ENCODE measurements around the gene CUBN.

Gene CUBN

DNA sequence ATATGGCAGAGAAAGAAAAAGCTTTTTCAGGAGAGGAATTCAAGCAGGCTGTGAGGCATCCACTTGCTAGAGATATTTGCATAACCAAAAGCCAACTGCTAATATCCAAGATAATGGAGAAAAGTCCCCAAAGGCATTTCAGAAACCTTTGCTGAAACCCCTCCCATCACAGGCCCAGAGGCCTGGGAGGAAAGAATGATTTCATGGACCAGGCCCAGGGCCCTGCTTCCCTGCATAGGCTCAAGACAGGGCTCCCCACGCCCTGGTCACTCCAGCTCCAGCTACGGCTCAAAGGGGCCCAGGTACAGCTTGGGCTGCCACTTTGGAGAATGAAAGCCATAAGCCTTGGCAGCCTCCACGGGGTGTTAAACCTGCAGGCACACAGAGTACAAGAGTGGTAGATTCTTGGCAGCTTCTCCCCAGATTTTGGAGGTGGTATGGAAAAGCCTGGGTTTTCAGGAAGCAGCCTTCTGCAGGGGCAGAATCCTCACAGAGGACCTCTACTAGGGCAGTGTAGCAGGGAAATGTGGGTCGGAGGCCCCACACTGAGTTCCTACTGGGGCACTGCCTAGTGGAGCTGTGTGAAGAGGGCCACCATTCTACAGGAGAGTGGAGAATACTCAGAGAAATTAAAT, 306.8 kb downstream of the CUBN start:
- no peak for DNase-seq (ENCODE audit: low read depth, low spot score)

DNA sequence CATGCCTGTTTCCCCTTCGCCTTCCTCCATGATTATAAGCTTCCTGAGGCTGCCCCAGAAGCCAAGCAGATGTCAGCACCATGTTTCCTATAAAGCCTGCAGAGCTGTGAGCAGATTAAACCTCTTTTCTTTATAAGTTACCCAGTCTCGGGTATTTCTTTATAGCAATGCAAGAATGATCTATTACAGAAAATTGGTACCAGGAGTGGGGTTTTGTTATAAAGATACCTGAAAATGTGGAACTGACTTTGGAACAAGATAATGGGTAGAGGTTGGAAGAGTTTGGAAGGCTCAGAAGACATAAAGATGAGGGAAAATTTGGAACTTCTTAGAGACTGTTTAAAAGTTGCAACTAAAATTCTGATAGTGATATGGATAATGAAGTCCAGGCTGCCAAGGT, 307.6 kb downstream of the CUBN start:
- DNase-seq (ENCODE audit: low read depth, low spot score): no peak

DNA sequence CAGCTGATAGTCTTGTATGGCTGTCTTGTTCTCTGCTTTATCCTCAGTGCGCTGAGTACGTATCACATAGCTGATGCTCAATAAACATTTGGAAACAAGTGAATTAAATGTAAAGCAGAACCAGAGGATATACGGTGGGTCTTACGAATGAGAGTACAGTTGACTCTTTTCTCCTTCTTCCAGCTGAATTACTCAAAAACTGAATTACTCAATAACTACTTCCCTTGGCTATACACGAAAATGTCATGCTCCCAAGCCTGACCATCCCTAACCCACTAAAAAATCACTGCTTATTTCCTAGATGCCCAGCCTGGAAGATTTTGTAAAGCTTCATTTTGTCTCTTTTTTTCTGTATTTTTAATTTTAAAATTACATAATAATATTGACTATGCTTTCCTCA, 309.2 kb downstream of the CUBN start:
- DNase-seq (ENCODE audit: low read depth, low spot score): no peak

DNA sequence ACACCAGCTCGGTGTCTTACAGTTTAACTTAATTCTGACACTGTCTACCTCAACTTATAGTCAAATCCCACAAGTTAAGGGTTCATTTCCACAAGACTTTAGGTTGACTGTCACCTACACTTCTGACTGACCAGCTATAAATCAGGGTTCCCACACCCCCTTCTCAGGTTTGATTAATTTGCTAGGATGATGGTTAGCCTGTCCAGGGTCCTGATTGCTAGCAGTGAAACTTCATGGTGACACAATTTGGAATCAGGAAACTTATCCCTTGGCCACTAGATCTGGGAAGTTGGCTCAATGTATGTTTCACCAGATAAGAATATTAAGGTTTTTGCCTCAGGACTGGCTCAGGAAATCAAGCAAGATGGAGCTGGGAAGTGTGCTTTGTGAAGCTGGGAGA, 309.6 kb downstream of the CUBN start:
- no peak for DNase-seq (ENCODE audit: low read depth, low spot score)

DNA sequence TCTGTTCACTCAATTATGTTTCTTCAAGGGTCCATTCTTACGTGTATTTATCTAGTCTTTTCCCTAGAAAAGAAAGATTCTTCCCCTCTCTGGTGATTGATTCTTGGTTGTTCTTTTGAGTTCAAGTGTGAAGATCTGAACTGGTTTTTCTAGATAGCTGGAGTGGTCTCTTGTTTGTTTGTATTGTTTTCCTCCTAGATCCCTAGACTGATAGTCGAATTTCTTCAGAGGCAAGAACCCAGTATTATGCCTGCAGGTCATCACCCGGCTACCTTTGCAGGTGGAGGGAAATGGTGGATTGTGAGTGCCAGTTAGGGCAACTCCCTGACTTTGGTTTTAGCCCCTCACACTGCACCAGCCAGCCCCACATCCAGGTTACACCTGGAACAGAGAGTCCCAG, 310.2 kb downstream of the CUBN start:
- DNase-seq (ENCODE audit: low read depth, low spot score): no peak

DNA sequence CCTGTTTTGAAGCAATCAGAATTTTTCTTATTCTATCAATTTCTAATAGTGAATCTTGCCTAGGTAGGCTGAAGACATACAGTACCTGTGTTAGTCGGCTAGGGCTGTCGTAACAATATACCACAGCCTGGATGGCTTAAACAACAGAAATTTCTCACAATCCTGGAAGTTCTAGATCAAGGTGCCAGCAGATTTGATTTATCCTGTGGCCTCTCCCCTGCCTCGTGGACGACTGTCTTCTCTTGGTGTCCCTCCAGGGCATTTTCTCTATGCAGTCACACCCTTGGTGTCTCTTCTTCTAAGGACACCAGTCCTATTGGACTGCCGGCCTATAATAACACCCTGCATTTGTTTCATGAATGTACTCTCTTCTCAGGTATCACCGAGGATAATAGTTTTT, 310.6 kb downstream of the CUBN start:
- DNase-seq (ENCODE audit: low read depth, low spot score): no peak

DNA sequence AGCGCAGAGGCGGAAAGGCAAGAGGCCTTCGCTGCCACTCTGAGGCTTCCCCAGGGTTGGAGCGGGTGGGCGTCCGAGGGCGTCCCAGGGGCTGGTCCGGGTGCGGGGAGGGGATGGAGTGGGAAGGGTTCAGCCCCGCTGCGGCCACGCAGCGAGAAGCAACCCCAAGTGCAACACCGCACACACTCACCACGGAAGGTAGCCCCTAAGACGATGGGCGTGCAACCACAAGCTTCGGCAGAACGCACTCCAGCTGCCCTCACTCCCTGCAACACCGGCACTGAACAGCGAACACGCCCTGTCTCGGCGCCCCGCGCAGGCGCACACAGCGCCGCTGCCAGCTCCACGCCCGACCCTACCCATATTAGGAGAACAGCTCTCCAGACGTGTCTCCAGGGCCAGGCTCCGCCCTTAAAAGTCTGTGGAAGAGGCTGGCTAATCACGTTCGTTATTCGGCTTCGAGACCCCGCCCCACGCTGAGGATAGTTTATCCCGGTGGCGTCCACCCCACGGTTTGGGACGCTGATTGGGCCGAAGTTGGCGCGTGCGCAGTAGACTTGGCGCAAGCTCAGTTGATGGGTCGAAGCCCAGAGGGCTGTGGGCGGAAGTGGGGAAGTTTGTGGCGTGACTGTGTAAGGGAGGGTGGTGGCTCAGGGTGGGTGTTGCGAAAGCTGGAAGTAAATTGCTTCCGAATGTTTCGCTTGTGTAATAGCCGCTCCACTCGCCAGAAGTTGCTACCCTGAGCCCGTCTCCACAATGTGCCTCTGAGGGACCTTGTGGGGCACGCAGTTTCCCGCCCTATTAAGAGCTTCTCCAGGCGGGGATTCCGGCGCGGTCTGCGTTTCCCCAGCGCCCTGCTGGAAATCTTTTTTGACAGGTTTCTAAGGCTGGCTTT, 312.2 kb downstream of the CUBN start, which contains the start of gene RSU1:
Gene RSU1 (minus strand): TSS at position 300 of the 895 bp plus-strand sequence. CDS start 343 bp downstream, outside the sequence.
- DNase-seq (ENCODE audit: low read depth, low spot score): peak; percentile 100

DNA sequence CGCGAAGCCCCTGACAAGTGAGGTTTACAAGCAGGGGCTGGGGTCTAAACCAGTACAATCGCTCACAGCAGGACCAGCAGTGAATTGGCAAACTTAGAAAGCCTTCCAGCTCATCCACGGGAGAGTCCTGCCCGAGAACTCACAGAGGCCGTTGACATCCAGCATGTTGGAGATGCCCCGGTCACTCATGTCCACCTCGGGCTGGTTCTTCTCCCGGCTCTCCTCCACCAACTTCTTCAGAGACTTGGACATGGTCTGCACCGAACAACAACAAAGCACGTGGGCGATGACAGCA, 312.8 kb downstream of the CUBN start:
- no peak for DNase-seq (ENCODE audit: low read depth, low spot score)

DNA sequence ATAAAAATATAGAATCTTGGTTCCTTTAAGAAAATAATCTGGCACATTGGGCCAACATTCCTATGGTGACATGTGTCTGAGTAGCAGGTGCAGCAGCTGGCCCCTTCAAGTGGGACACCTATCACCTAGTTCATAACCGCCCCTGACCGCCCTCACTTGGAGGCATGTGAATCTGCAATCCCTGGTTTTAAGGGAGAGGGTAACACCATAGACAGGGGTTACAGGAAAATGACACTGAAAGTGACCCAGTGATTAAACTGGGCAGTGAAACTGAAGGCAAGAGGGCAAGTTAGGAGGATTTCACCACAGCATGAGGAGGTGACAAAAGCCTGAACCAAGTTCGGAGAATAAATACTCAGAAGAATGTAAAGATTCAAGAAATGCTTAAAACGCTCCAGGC, 313.4 kb downstream of the CUBN start:
- DNase-seq (ENCODE audit: low read depth, low spot score): no peak

DNA sequence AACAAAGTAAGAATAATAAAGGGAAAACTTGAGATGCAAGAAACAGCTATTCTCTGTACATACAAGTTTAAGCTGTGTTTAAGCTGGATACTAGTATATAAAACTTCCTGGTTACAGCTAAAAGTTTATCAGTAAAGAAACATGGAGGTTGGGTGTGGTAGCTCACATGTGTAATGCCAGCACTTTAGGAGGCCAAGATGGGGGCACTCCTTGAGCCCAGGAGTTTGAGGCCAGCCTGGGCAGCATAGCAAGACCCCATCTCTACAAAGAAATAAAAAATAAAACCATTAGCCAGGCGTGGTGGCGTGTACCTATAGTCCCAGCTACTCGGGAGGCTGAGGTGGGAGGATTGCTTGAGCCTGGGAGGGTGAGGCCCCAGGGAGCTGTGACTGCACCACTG, 315.6 kb downstream of the CUBN start:
- DNase-seq (ENCODE audit: low read depth, low spot score): no peak

DNA sequence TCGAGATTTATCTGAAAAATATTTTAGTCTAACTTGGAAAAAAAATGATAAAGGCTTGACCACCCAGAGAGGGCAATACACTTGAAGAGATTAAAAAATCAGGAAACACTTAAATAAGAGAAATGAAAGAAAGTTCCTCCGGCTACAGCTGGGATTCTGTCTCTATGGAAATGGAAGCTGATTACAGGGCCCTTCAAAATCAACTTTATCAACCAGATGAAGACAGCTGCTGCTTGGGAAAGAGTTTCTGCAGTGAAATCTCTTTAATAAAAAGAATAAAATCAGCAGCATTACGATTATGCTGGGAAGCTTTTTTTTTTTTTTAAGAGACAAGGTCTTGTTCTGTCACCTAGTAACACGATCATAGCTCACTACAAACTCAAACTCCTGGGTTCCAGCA, 316.9 kb downstream of the CUBN start:
- no peak for DNase-seq (ENCODE audit: low read depth, low spot score)

DNA sequence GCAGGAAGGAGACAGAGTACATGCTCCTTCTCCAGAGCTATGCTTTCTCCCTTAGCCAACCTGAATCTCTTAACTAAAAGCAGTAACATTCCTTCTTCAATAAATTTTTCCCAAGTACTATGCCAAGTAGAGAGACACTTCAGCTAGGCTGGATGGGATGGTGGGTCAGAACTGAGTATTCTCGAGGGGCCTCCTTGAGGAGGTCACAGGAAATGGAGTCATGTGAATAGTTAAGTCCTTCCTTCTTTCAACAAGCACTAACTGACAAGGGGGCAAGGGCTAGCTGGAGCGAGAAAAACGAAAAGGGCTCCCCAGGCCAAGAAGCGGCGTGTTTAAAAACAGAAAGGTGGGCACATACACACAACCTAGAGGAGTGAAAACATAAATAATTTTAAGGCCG, 317.8 kb downstream of the CUBN start:
- no peak for DNase-seq (ENCODE audit: low read depth, low spot score)

DNA sequence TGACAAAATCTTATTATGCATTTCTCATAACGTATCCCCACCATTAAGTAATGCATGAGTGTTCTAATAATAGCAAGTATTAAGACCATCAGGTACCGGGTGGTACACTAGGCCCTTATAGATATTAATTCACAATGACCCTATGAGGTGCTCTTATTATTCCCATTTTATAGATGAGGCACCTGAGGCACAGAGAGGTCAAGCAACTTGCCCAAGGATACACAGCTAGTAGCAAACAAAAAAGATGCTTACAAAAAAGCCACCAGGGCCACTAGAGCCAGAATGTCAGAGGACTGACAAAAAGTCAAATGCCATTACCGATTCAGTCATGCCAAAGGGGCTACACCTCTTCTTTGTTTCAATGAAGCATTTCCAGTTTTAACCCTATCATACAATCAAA, 318.3 kb downstream of the CUBN start:
- no peak for DNase-seq (ENCODE audit: low read depth, low spot score)

DNA sequence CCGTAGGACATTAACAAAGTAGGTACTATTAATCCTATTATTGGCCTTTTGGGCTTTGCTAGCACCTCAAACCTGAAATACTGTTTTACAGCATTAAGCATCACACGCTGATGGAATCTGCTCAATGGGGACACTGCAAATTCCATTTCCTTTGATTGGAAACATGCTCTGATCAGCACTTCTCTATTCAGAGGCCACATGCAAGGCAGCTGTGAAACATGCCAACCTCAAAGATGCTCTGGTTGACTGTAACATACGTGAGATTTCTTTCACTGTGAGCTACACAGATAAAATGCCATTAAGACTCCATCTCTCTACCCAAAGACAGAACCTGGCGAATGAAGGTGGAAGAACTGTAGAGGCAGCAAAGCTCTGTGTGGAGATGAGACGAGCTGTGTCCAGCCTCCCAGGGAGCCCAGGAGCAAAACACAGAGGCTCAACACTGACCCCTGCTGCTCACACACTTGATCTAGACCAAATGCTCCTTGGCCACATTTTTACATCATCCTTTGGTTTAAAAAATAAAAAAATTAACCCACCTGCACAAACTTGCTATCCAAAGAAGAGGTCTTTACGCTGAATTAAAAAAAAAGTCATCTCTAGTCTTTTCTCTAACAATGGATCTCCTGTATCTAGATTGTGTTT, 320.4 kb downstream of the CUBN start:
- no peak for DNase-seq (ENCODE audit: low read depth, low spot score)

DNA sequence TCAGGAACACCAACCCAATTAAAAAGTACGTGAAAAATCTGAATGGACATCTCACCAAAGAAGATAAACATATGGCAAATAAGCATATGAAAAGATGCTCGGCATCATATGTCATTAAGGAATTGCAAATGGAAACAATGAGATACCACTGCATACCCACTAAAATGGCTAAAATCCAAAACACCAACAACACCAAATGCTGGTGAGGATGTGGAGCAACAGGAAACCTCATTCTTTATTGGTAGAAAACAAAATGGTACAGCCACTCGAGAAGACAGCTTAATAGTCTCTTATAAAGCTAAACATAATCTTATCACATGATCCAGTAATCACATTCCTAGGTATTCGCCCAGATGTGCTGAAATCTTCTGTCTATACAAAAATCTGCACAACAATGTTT, 325.5 kb downstream of the CUBN start:
- DNase-seq (ENCODE audit: low read depth, low spot score): no peak

DNA sequence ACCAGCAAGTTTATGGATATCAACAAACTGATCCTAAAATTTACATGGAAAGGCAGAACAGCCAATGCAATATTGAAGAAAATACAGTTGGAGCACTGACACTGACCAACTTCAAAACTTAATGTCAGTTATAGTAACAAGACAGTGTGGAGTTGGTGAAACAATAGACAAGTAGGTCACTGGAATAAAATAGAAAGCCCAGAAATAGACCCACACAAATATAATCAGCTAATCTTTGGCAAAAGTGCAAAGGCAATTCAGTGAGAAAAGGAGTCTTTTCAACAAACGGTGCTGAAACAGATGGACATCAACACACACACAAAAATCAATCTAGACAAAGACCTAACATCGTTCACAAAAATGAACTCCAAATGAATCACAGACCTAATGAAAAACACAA, 326.1 kb downstream of the CUBN start:
- DNase-seq (ENCODE audit: low read depth, low spot score): no peak

DNA sequence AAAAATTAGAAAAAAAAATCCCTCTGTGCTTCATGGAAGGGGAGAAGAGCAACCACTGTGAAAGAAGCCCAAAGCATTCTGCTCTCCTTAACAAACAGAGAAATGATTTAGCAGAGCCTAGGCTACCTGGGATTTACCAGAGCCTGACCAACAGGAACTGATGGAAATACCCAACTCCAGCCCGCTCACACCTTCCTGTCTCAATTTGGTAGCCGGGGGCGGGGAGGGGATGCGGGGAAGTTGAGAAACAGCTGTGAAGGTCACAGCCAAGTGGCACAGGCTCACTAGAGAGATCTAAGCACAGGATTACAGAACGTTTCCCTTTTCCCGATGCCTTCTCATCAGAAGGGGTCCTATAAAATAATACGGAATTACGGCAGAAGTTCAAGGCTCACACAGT, 330.0 kb downstream of the CUBN start:
- DNase-seq (ENCODE audit: low read depth, low spot score): no peak

DNA sequence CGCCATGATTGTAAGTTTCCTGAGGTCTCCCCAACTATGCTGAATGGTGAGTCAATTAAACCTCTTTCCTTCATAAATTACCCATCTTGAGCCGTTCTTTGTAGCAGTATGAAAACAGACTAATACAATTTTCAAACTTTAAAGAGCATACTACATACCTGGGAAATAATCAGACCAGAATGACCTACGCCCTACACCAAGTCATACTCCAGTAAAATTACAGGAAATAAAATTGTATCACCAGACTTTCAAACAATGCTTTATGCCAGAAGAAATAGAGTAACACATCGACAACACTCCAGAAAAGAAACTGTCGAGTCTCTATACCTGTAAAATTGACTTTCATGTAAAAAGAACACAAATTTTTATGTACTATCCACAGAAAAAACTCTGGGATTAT, 331.0 kb downstream of the CUBN start:
- no peak for DNase-seq (ENCODE audit: low read depth, low spot score)

DNA sequence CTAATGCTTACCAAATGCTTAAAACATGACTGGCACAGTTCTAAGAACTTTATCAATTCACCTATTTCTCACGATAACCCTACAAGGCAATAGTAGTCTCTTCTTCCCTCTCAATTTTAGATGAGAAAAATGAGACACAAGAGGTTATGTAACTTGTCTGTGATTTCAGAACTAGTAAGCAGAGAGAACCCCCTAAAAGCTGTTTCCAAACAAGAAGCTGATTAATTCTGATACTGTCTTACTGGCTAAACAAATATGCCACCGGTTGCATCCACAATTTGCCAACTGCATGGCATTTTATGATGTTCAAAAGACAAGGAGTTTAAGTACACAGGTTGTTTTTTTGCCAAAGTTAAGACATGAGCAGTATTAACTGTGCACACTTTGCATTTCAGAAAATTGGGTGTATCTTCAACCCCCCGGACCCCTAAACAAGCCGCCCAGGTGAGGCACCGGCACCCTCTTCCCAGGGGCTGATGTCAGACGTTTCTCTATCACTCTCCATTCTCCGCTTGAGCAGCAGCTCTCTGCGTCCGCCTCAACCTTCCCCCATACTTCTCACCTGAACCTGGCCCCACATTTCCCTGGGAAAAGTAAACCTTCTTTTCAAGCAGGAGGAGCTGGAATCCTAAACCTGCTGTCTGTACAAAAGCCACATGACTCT, 334.1 kb downstream of the CUBN start:
- DNase-seq (ENCODE audit: low read depth, low spot score): no peak

DNA sequence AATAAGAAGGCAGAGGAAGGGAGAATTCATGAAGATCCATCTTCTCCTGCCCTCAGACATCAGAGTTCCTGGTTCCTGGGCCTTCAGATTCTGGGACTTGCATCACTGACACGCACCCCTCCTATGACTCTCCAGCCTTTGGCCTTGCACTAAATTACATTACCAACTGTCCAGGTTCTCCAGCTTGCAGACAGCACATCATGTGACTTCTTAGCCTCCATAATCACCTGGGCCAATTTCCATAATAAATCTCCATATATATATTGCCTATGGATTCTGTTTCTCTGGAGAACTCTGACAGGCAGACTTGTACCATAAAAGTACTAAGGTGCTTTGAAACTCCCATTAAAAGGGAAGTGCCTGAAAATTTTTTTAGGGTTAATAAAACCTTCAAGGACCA, 335.6 kb downstream of the CUBN start:
- no peak for DNase-seq (ENCODE audit: low read depth, low spot score)

DNA sequence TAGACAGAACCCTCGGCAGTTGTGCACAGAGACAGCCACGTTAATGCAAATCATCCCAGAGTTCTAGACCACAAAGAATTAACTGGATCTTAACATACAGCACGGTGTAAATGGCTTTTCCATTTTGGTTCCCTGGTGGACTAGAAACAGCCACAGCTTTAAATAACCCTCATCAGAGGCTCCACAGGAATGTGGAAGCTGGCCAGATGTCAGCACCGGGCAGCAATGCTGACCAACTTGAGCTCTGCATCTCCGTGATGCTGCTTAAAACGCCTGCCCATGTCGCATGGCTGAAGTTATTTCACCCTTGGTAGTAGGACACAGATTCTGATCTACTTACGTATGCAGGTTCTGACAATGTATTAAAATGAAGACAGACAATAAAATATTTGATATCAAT, 336.9 kb downstream of the CUBN start:
- DNase-seq (ENCODE audit: low read depth, low spot score): no peak

DNA sequence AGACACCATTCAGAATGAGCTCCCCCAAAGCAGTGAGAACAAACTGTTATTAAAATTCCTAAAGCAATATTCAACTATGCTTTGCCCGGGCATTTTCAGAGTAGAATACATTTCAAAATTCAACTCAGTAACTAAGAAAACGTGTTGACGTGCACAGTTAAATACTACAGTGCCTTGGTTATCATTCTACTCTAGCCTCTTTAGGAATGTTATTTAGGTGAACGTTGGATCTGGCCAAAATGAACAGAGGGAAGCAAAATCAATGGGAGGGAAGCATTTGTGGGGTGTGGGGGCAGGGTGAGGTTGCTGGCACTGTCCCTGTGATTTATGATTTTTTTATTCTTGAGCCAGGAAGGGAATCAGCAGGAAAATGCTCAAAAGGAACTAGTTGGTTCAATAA, 339.8 kb downstream of the CUBN start:
- DNase-seq (ENCODE audit: low read depth, low spot score): no peak

Data from activated CD4-positive, CD25-positive, alpha-beta regulatory T cell treated with anti-CD3 and anti-CD28 coated beads, Interleukin-2, amount 50 U/mL, for 16 hours (primary cell).